Measurements from ENCODE around the gene ARL3.
A peak's percentile ranks its signal among the peaks of the same experiment; 100 is the strongest.

ARL3 gene

DNA sequence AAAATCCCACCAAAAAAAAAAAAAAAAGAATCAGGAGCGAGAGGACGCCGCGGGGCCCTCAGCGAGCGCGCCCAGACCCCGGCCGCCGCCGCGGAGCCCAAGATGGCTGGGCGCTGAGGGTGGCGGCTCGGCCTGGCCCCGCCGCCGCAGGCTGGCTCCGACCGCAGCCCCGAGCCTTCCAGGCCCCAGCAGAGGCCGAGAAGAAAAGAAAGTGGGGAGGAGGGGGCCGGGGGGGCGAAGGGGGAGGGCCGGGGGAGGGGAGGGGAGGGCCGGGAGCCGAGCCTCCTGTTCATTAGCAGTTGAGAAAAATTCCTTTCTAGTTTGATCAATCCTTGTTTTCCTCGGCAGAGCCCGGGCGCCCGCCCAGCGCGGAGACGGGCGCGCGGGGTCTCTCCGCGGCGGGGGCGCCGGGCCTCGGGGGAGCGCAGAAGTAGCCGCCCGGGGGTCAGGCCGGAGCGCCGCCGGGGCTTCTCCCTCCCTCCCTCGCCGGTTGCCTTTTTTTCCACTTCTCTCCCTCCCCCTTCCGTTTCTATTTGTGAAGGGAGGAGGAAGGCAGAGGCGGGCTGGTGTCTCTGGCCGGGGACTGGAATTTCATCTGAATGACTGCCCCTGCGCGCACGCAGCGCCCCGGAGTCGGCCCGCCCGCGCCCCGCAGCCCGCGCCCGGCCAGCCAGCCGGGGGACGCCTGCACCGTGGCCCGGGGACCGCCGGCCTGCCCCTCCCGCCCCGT is 70.7 kb downstream of the ARL3 start:
- H3K4me3 ChIP-seq (ENCODE audit: low read depth, low read length), result peak overlapping the region; percentile 79
- TF ChIP-seq, protein P1, sequence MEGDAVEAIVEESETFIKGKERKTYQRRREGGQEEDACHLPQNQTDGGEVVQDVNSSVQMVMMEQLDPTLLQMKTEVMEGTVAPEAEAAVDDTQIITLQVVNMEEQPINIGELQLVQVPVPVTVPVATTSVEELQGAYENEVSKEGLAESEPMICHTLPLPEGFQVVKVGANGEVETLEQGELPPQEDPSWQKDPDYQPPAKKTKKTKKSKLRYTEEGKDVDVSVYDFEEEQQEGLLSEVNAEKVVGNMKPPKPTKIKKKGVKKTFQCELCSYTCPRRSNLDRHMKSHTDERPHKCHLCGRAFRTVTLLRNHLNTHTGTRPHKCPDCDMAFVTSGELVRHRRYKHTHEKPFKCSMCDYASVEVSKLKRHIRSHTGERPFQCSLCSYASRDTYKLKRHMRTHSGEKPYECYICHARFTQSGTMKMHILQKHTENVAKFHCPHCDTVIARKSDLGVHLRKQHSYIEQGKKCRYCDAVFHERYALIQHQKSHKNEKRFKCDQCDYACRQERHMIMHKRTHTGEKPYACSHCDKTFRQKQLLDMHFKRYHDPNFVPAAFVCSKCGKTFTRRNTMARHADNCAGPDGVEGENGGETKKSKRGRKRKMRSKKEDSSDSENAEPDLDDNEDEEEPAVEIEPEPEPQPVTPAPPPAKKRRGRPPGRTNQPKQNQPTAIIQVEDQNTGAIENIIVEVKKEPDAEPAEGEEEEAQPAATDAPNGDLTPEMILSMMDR (IDR thresholded peaks at IDR 0.05; ENCODE audit: borderline replicate concordance, insufficient read depth, low read depth, low read length), result no peak

DNA sequence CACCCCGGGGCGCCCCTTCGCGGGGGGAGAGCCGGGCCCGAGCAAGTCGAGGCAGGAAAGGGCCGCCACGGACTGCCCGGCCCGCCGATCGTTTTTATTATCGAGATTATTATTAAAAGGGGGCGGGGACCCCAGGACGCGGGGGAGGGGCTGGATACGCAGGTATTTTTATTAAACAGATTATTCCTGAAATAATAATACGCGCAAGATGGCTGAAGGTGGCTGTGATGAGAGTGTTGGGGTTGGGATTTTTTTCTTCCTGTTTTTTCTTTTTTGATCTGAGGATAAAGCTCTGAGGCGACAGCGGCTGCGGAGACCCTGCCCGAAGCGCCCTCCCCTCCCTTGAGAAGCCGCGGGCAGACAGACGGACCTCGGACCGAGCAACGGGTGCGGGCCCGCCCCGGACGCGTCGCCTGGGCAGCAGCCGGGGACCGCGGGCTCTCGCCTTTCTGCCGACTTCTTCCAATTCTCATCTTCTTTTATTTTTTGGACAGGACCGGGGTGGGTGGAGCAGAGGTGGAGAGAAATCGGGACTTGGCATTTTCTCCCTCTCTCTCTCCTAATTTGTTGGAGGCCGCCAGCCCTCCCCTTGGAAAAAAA is 71.4 kb downstream of the ARL3 start:
- TF ChIP-seq, protein P1 (IDR thresholded peaks at IDR 0.05; ENCODE audit: borderline replicate concordance, insufficient read depth, low read depth, low read length), result no peak
- peak overlapping the region; percentile 79 for H3K4me3 ChIP-seq (ENCODE audit: low read depth, low read length)

DNA sequence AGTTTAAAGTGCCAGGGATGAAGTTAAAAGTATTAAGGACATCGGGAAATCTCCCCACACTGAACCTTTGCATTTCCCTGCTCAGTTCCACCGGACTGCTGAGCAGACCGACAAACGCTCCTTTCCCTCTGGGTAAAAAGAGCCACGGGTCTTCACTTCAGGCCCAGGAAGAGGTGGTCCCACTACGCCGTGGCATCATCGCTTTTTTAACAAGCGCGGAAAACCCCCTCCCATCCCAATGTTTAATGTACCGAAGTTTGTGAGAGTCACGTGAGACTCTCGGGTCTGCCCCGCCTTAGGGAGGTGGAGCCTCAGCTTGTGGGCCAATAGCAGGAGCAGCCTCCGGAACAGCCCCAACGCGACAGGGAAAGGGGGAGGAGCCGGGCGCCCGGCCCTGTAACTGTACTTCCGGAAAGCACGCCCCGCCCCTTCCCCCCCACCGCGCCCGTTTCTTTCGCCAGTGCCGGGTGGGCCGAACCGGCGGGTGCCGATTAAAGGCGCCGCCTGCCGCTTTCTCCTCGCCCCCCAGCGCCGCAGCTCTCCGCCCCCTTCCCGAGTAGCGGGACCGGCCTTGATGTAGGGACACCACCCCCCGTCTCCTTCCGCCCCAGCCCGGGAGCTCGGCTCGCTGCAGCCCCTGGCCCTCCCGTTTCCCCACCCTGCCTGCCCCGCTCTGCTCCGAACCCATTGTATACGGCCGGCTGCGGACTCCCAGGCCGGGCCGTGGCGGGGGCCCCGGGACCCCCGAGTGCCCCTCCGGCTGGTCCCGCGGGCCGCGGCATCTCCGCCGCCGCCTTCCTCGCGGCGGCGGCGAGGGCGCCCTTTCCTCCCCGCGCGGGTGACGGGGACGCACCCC is 72.1 kb downstream of the ARL3 start:
- peak overlapping the region; percentile 79 for H3K4me3 ChIP-seq (ENCODE audit: low read depth, low read length)
- TF ChIP-seq, protein P1 (IDR thresholded peaks at IDR 0.05; ENCODE audit: borderline replicate concordance, insufficient read depth, low read depth, low read length), result no peak

DNA sequence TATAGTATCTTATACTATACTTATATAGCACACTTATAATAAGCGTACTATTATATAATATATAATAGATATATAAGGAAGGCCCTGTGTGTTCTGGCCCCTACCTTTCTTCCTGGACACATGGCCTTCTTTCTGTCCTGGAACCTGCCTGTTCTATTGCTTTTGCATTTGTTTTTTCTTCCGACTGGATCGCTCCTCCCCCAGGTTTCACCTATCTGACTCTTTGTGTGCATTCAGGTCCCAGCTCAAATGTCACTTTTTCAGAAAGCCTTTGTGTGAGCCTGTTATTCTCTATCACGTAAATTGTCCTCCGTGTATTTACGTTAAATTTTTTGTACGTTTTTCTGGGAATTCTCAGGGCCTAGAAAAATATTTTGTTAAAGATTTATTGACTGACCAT is 72.8 kb downstream of the ARL3 start:
- TF ChIP-seq, protein P1 (IDR thresholded peaks at IDR 0.05; ENCODE audit: borderline replicate concordance, insufficient read depth, low read depth, low read length), result no peak
- no peak overlapping the region for H3K4me3 ChIP-seq (ENCODE audit: low read depth, low read length)

DNA sequence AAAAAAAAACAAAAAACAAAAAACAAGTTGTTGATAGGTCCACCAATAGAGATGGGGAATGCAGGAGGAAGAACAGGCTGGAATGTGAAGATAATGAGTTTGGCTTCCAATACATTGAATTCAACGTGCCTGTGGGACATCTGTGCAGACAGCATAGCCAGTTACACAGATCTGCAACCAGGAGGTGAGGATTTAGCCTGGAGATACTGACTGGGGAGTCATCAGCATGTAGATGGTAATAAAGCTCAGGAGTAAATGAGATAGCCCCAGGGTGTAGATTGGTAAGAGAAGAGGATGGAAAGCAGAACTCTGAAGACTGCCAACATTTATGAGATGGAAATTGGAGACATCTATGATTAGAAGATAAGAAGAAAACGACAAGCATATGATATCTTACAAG is 74.7 kb downstream of the ARL3 start:
- TF ChIP-seq, protein P1 (IDR thresholded peaks at IDR 0.05; ENCODE audit: borderline replicate concordance, insufficient read depth, low read depth, low read length), result no peak
- no peak overlapping the region for H3K4me3 ChIP-seq (ENCODE audit: low read depth, low read length)

DNA sequence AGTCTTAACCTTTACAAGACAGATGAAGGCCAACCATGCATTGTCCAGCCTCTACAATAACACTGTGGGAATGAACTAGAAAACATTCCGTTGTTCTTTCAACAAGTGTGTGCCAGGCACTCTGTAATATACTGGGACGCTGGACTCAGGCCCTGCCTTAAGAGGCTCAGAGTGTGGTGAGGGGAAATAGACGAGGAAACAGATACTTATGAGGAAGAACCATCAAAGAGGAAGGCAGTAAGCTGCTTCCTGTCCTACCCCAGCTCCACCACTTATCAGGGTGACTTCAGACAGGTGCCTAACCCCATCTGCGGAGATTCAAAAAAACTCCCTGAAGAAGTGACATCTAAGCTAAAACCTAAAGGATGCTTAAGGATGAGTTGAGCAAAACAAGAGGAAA is 78.8 kb downstream of the ARL3 start:
- no peak overlapping the region for H3K4me3 ChIP-seq (ENCODE audit: low read depth, low read length)
- TF ChIP-seq, protein P1 (IDR thresholded peaks at IDR 0.05; ENCODE audit: borderline replicate concordance, insufficient read depth, low read depth, low read length), result no peak
